Erythroblast (primary cell): Measurements from ENCODE around the gene BIRC6.
"Not testable (repeated sequence)": the region's sequence is repeated elsewhere in the genome, so short reads cannot be mapped to it uniquely, and the experiment has no call there.

Experiments used
- DNase-seq, 2 experiments: peaks; one replicate each; lab custom pipeline; 2025; lab: John Stamatoyannopoulos, UW
- GATA1 ChIP-seq: IDR thresholded peaks from 2 replicates; pipeline ENCODE4 v1.6.1; 2011; ENCODE audit warnings: low read depth, mild to moderate bottlenecking, control low read depth, low read length, moderate library complexity
- POLR2A ChIP-seq: IDR thresholded peaks from 2 replicates; pipeline ENCODE4 v1.6.1; 2011; ENCODE audit warnings: mild to moderate bottlenecking, low read length

BIRC6 gene

GRCh38 chr2:32538735-32539134 lies 181.9 kb downstream of the BIRC6 start:
- TF ChIP-seq POLR2A (no peak), GATA1 (no peak)
- DNase-seq, result no peak

GRCh38 chr2:32552483-32552882 lies 195.7 kb downstream of the BIRC6 start:
- DNase-seq, result not testable (repeated sequence)

- TF ChIP-seq GATA1 (no peak), POLR2A (no peak)
Observed at GRCh38 chr2:32553829-32554432, 197.1 kb downstream of the BIRC6 start.

GRCh38 chr2:32558492-32558891 lies 201.7 kb downstream of the BIRC6 start:
- DNase-seq, result peak; percentile 12 to 64
- TF ChIP-seq GATA1 (no peak), POLR2A (no peak)

More at GRCh38 chr2:32553829-32554432, 197.1 kb downstream of the BIRC6 start:
- peak; percentile 63 to 80 for DNase-seq

- peak; percentile 28 to 62 for DNase-seq
- TF ChIP-seq GATA1 (no peak), POLR2A (no peak)
Observed at GRCh38 chr2:32559136-32559535, 202.3 kb downstream of the BIRC6 start.

- DNase-seq, result no peak
- TF ChIP-seq POLR2A (no peak), GATA1 (no peak)
Observed at GRCh38 chr2:32562906-32563305, 206.1 kb downstream of the BIRC6 start.

GRCh38 chr2:32564417-32565035 lies 207.7 kb downstream of the BIRC6 start:
- TF ChIP-seq POLR2A (no peak), GATA1 (no peak)
- no peak for DNase-seq

GRCh38 chr2:32565902-32566301 lies 209.1 kb downstream of the BIRC6 start:
- peak; percentile 5 to 9 for DNase-seq
- TF ChIP-seq GATA1 (no peak), POLR2A (no peak)

- TF ChIP-seq GATA1, result no peak
- no peak for TF ChIP-seq POLR2A
- no peak for DNase-seq
Observed at GRCh38 chr2:32572030-32572429, 215.2 kb downstream of the BIRC6 start.

GRCh38 chr2:32572737-32573136 lies 215.9 kb downstream of the BIRC6 start:
- DNase-seq, result no peak
- TF ChIP-seq POLR2A (no peak), GATA1 (no peak)

- peak; percentile 42 to 53 for DNase-seq
- TF ChIP-seq GATA1, result no peak
- peak; percentile 36 for TF ChIP-seq POLR2A
Observed at GRCh38 chr2:32591669-32592463, 235.0 kb downstream of the BIRC6 start.

- TF ChIP-seq POLR2A (no peak), GATA1 (no peak)
- DNase-seq, result no peak
Observed at GRCh38 chr2:32594573-32594972, 237.8 kb downstream of the BIRC6 start.

- peak; percentile 8 to 11 for DNase-seq
- TF ChIP-seq GATA1 (no peak), POLR2A (no peak)
Observed at GRCh38 chr2:32611366-32611765, 254.5 kb downstream of the BIRC6 start.

GRCh38 chr2:32611771-32612170 lies 254.9 kb downstream of the BIRC6 start:
- TF ChIP-seq POLR2A (no peak), GATA1 (no peak)

GRCh38 chr2:32614084-32614483 lies 257.3 kb downstream of the BIRC6 start:
- DNase-seq, result no peak
- no peak for TF ChIP-seq POLR2A
- TF ChIP-seq GATA1, result no peak

More at GRCh38 chr2:32611771-32612170, 254.9 kb downstream of the BIRC6 start:
- DNase-seq, result no peak
